Renal cortical epithelial cell (primary cell): ENCODE measurements around the gene ATP8A1. TPM values are rescaled to one million over a fixed set of nuclear protein-coding genes. Genes with fewer than 3 reads are reported as not detected.
"Not testable (repeated sequence)": the region's sequence is repeated elsewhere in the genome, so short reads cannot be mapped to it uniquely, and the experiment has no call there.

ENCODE experiments used
- DNase-seq: peaks from one replicate; pipeline ENCODE4 v3.0.0-alpha.2; 2011; ENCODE audit warnings: low read depth
- total RNA-seq: library from RNA; depleted of rRNA; stranded (reverse); fragments of >200 nt; gene quantifications from 2 replicates; pipeline ENCODE4 v1.2.3, GENCODE V29; 2014

Gene ATP8A1
- total RNA-seq, 1 donor from 2014 or later = 38.4 TPM

DNA sequence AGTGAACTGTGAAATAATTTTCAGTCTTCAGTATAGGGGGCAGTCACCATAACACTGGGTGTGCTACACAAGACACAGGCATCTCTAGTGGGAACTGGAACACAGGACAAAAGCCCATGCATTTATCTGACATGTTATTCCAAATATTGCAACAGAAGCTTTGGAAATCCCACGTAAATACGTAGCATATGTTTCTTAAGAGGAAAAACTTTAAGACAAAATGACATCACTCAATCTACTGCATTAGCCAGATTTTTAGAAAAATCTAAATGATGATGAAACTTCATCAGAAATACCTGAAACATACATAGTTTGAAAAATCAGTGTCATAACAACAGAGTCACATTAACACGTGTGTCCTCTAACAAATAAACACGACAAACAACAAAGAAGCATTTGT is 245.1 kb downstream of the ATP8A1 start:
- DNase-seq = no peak

DNA sequence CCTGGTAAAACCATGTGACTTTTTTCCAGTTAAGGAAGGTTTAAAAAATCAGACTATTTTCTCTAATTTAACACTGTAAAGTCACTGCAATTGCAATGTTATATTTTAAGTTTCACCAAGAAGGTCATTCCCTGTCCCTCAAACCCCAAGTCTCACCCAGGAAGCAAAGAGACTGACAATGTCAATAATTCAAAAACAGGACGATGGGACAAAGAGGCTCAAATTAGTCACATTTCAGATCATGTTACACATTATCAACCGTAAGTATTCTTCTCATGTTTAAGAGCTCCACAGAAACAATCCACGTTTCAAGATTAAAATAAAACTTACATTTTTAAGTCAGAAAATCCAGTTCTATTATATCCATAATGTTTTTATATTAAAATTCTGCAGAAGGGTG is 246.5 kb downstream of the ATP8A1 start:
- no peak for DNase-seq

DNA sequence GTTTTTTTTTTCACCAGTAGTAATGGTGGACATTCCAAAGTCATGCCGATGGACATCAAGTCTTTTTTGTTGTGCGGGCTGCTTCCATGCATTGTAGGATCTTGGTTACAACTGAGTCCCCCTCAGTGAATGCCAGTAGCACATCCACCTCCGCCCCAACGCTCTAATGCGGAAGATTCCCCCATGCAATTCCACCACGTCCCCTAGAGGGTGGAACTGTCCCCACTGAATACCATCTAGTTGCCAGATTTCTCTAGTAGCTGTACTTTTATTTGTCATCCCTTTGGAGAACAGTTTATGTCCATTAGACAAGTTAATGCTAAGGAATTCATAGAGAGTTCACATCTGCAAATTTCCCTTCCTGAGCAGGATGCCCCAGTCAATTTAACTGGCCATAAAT is 252.9 kb downstream of the ATP8A1 start:
- DNase-seq = no peak

DNA sequence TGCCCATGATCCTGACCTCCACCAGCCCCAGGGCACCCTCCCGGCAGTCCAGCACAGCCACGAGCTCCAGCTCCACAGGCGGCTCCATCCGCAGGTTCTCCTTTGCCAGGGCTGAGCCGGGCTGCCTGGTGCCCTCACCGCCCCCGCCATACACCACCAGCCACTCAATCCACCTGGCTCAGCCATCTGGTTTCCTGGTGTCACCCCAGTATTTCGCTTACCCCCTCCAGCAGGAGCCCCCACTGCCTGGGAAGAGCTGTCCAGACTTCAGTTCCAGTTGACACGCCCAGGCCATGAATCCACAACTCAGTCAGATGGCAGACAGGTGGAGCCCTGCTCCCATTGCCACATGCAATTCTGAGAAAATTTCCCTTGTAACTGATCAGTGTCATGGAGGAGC is 255.7 kb downstream of the ATP8A1 start:
- peak; percentile 49 for DNase-seq

DNA sequence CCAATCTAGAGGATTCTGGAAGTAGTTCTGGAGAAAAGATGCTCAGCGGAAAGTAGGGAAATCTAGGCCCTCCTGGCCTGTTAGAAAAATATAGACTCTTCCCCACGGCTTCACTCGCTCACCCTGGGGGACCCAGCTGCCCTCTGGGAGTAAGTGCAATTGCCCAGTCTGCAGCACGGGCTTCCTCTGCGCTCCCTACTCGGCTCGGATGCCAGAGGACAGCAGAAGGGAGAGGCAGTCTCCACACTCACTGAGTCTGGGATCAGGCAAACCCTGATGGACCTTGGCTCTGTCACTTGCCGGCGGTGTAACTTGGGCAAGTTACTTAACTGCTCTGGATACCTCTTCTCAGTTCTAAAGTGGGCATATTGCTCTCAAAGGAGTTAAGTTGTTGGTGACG is 257.5 kb downstream of the ATP8A1 start:
- no peak for DNase-seq

DNA sequence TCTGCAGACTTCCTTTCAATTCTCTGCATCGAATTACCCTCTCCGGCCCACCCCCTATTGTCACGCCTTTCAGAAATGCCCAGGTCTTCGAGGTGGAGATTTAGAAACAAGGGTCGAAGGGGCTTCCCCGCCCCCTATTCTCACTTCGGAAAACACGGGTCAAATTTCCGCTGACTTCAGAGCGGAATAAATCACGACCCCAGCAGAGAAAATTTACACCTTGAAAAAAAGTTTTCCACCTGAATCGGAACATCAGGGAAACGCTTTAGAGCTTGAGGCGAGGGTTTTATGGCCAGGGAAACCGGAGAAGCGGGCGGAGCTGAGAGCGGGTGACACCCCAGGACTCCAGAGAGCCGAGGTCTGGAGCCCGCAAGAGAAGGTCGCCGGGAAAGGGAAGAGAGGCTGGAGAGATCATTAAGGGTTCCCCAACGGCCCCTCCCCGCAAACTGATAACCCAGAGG is 258.0 kb downstream of the ATP8A1 start:
- no peak for DNase-seq

DNA sequence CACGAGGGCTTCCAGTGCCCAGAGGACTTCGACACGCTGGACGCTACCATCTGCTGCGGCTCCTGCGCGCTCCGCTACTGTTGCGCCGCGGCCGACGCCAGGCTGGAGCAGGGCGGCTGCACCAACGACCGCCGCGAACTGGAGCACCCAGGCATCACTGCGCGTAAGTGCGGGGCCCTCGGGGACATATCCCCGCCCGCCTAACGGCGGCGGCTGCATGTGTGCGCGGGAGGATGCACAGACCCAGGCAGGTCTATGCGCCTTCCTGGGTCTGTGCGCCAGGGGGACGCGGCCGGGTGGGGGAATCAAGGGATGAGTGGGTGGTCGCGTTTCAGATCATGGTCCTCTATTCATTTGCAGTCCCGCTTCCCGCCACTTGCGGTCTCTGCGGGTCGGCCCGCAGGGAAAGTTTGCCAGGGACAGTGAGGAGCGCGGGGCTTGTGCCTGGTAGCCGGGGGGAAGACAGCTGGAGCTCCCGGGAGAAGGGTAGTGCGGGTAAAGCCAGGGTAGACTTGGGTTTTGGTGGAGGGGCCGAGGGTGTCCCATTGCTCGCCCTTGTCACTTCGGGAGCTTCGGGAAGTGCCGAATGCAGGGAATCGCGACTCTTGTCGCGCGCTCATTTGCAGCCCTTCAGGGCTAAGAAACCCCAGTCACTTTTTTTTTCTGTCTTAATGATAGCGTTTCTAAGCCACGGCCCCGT is 258.6 kb downstream of the ATP8A1 start:
- no peak for DNase-seq

DNA sequence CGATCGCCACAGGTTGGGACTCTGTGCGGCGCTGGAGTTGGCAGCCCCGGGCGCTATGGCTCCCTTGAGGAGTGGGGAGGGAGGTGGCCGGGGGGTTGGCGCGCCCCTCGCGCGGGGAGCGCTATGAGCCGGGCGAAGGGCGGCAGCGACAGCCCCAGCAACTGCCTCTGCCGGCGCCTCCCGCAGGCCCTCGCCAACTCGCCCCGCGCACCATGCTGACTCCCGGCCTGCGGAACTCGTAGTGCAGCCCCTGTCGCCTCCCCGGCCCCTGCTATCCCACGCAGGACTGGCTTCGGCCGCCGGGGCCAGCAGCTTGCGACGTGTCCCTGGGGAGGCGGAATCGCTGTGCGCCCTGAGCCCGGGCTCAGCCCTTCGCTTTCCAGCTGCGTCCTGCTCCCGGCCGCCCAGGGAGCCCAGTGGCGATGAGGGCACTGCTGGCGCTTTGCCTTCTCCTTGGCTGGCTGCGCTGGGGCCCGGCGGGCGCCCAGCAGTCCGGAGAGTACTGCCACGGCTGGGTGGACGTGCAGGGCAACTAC is 259.2 kb downstream of the ATP8A1 start:
- no peak for DNase-seq

DNA sequence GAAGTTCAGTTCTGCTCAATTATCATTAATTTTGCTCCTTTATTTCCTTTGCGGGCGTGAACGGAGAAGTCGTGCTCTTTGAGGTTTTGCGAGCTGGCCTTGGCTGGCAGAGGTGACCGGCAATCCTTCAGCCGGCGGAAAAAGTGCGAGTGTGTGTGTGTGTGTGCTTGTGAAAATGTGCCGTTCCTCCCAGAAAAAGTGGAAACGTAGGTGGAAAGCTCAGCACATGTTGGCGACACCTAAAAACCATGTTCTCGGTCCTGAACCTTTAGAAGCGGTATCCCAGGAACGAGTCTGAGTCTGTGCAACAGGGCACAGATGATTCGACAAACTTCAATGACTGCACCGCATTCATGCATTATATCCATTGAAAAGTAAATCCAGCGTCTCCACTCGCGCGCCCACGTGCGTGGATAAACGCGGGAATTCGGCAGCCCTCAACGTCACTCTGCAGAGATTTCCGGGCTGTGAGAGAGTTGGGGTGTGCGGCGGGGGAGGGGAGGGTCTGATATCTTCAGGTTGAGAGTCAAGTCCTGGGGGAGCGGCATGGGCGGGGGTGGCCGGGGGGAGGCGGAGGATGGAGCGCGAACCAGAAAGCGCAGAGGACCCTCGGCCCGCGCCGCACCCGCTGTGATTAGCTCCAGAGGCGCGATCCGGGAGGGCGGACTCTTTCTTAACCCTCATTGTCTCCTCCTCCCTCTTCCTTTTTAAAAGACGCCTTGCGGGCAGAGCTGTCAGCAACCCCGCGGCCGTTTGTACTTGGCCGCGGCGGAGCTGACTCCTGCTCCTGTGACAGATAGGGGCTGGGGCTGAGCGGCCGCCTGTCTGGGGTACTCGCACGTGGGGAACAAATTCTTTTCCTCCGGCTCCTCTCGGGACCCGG is 259.9 kb downstream of the ATP8A1 start, which contains the start of gene SHISA3:
TSS of gene SHISA3 (plus strand) at position 737 of the 883 bp plus-strand sequence. CDS start 569 bp downstream, outside the sequence.
- DNase-seq = no peak

DNA sequence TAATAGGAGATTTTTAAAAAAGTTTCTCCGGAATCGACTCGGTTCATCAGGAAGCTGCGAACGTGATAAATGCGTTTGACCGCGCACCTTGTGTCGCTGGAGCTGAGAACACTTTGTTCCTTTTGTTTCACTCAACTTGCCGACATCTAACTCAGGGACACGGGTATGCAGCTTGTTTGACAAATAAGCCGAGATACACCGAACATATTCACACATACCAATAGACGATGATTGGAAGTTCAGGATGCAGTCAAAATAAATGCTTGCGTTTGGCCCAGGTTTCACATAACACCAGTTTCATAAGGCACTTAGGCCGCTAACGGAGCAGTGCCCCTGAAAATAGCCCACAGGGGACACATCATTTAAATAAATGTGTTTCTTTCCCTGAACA is 260.5 kb downstream of the ATP8A1 start:
- no peak for DNase-seq

DNA sequence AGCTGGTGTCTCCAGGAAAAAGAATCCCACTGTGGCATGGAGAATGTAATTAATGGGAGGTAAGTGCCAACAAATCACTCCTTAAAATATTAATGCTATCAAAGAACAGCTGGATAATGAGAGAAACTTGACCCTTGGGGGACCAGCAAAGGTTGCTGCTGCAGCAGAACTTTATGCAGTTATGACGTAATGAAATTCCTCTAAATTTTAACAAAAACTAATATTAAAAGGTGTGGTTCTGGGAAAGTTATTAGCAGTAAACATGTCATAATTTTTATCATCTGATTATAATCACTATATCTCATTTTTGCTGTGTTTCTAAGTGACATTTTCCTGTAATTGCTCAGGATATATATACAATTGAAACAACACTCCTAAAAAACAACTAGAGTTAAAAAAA is 261.3 kb downstream of the ATP8A1 start:
- DNase-seq = no peak

DNA sequence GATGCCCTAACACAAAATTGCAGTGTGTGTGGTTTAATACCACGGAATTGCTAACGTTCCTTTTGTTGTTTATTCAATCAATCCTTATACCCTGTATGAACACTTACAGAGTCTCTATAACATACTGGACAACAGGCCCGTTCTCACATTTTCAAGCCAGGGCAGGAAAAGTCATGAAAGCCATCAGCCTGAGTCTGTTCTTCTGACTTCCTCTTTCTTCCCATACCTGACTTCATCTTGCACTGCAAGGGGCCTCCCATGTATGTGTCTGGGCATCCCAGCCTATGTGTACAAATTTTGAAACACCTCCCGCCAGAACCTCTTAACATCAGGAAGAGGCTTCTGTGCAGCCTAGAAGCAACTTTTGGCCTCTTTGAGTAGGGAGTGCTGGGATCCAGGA is 264.5 kb downstream of the ATP8A1 start:
- DNase-seq = no peak

DNA sequence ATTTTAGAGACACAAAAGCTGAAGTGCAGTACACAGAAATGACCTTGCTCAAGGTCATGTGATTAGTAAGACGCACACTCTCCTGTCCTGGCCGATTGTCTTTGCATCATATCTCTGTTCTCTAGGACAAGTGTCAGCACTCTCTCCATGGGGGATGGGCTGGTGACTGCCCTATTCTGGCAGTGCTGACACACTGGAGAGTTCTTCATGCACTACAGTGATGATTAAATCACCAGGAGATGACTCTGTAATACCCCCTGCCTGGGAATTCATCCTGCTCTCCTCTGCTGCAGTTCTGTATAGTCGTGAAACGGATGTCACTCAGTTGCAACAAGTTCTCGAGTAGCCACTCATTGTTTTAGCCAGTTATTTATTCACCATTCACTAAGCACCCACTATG is 264.9 kb downstream of the ATP8A1 start:
- DNase-seq = peak; percentile 62

DNA sequence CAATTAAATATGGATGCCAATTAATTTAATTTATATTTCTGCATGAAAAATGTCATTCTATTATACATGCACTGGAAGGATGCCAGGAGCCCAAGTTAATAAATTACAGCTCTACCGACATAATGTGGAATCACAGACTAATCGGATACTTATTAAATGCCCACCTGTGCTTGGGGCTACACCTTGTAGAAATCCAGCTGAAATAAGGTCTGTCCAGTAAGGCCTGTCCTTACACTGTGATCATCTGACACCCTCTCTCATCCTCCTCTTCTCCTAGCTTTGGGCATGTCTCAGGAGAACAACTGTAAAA is 265.6 kb downstream of the ATP8A1 start:
- peak; percentile 36 for DNase-seq

DNA sequence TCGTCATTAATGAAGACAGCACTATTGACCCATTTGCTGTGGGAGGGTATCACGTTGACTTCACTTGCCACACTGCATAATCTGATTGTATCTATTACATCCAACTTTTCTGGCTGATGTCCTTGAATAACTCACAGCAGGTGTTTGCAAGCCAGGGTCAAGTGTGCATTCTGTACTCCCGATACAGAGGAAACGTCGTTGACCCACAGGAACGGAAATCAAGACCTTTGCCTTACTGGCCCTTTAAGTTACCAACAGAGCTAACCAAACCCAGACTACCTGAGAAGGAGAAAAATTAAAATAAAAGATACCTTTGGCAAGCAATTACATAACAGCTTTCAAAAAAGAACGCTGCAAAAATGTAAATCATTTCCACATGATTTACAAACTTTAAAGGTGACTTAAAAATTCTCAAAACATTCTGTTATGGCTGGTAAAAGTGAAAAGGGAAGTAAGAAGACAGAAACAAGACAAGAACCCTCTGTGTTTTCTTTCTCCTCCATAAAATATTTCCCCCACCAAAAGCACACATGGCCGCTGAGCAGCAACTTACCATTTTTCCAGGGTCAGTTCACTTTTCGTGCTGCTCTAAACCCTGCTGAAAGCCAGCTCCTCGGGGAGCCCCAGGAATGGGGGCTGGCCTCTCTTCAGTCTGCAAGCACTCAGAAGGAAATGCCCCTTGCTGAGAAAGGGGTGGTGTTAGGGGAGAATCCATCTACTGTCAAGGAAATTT is 266.1 kb downstream of the ATP8A1 start:
- no peak for DNase-seq

DNA sequence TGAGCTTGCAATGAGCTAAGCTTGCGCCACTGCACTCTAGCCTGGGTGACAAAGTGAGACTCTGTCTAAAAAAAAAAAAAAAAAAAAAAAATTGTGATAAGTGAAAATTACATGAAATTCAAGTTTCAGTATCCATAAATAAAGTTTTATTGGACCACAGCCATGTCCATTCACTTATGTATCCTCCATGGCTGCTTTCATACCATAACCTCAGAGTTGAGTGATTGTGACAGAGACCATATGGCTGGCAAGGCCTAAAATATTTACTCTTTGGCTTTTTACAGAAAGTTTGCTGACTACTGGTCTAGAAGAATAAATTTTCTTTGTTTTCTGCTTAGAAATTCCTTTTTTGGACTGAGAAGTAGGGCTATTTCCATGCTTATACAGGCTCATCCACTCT is 271.4 kb downstream of the ATP8A1 start:
- DNase-seq = no peak

DNA sequence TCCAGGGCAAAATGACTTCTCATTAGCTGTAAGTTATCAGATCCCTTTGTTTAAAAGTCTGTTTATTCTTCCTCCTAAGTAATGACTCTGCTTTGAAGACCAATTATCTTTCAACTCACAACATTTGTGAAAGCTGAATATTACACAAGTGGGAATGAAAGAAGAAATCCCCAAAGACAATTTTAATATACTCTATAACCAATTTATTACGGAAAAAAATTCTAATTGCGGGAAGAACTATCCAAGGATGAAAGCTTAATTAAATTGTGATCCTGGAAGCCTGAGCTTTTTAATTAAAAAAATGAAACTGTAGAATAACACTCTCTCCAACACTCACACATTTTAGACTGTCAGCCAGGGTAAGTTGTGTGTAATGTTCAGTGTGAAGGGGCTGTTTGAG is 275.2 kb downstream of the ATP8A1 start:
- DNase-seq = no peak

DNA sequence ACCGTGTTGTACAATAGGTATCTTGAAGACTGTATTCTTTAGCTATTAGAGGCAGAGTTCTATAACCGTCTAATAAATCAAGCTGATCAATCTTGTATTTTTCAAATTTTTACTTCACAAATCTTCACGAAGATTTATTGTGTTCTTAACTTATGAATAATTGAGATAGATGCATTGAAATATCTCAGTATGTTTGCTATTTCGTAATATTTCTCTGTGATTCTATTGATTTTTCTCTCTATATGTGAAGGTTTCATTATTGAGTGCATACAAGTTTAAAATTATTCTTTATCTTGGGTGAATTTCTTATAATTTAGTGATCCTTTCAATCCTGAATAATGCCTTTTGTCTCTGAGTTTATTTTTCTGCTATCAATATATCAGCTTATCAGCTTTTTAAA is 279.4 kb downstream of the ATP8A1 start:
- no peak for DNase-seq

DNA sequence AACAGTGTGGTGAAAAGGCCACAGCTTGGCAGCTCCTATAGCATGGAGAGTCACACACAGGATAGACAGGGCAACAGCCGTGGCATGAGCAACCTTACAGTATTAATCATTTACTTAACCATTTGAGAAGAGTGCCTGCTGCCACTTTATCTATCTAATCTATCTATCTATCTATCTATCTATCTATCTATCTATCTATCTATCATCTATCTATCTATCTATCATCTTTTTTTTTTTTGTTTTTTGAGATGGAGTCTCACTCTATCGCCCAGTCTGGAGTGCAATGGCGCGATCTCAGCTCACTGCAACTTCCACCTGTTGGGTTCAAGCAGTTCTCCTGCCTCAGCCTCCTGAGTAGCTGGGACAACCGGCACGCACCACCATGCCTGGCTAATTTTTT is 284.6 kb downstream of the ATP8A1 start:
- not testable (repeated sequence) for DNase-seq

DNA sequence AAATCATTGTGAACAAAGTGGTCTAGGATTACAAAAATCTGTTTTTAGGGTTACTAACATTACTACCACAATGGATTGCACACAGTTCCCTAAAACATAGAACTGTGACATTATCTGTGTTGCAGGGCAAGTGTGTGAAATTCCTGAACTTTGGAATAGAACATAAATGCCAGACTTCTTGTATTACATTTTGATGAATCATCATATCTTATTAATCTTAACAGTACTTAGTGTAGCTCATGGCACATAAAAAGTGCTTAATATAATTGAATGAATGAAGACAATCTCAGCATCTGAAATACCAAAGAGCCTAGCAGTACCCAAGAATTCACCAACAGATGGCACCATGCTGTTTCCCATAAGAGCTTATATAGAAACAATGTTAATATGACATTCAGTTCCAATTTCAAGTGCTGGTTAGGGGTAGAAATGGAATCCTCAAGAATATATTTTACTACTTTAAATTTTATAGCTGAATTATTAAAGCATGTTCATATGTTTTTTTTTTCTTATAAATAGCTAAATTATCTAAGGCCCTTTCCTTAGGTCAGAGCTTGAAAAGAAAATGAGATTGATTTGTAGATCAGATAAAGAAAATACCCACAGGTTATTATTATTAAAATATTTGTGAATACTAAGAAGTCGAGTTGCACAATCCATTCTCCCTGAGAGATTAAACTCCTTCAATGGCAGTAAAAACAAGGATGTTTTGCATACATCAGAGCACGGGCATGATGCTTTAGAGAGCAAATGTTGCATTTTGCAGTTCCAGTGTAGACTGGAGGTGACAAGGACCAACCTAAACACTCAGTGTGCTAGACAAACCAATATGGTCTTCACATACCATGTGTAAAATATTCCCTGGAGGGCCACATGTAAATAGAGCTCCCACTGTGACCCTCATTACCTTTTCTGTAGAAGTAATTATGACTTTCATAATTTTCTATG is 285.3 kb downstream of the ATP8A1 start:
- DNase-seq = peak; percentile 78

DNA sequence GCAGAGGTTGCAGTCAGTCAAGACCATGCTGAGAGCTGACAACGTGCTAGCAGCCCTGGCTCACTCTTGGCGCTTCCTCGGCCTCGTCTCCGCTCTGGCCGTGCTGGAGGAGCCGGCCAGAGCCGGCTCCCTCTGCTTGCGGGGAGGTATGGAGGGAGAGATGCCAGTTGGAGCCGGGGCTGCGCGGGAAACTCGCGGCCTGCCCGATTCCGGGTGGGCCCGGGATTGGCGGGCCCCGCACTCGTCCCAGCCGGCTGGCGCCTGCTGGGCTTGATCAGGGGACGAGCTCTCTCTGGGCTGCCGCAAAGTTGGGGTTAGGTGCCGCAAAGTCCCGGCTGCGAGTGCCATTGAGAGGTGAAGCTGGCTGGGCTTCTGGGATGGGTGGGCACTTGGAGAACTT is 287.4 kb downstream of the ATP8A1 start:
- no peak for DNase-seq
